ENCODE measurements around the gene PCBP3. TPM values are rescaled to one million over a fixed set of nuclear protein-coding genes. Genes with fewer than 3 reads are reported as not detected.

The PCBP3 gene
- total RNA-seq, 1 experiment from 2014 or later, result 1.4 TPM

GRCh38 chr21:45900034-45900868, 256.7 kb downstream of the PCBP3 start:
- Mint-ChIP-seq H3K4me1 (ENCODE audit: low read depth, unreplicated experiment) (no peaks in the 10 kb centered on the region), H3K4me3 (ENCODE audit: low read depth, unreplicated experiment) (no peak overlapping the region), H3K27ac (ENCODE audit: unreplicated experiment) (no peak overlapping the region), H3K9me3 (ENCODE audit: low read depth, unreplicated experiment) (no peaks in the 10 kb centered on the region), H3K36me3 (ENCODE audit: insufficient read depth, unreplicated experiment) (no peaks in the 10 kb centered on the region), H3K27me3 (ENCODE audit: unreplicated experiment) (peaks cover 61% of the 10 kb centered on the region)
- DNase-seq, result no peak
- CTCF ChIA-PET, result no interaction called here
- intact Hi-C loops (cut with micrococcal nuclease; ENCODE audit: unreplicated experiment), result no loop called here
- TF ChIP-seq, protein P1, sequence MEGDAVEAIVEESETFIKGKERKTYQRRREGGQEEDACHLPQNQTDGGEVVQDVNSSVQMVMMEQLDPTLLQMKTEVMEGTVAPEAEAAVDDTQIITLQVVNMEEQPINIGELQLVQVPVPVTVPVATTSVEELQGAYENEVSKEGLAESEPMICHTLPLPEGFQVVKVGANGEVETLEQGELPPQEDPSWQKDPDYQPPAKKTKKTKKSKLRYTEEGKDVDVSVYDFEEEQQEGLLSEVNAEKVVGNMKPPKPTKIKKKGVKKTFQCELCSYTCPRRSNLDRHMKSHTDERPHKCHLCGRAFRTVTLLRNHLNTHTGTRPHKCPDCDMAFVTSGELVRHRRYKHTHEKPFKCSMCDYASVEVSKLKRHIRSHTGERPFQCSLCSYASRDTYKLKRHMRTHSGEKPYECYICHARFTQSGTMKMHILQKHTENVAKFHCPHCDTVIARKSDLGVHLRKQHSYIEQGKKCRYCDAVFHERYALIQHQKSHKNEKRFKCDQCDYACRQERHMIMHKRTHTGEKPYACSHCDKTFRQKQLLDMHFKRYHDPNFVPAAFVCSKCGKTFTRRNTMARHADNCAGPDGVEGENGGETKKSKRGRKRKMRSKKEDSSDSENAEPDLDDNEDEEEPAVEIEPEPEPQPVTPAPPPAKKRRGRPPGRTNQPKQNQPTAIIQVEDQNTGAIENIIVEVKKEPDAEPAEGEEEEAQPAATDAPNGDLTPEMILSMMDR (IDR thresholded peaks at IDR 0.05; ENCODE audit: unreplicated experiment), result no peak
- BruUV-seq (replicated peaks), result no TSS peak

DNA sequence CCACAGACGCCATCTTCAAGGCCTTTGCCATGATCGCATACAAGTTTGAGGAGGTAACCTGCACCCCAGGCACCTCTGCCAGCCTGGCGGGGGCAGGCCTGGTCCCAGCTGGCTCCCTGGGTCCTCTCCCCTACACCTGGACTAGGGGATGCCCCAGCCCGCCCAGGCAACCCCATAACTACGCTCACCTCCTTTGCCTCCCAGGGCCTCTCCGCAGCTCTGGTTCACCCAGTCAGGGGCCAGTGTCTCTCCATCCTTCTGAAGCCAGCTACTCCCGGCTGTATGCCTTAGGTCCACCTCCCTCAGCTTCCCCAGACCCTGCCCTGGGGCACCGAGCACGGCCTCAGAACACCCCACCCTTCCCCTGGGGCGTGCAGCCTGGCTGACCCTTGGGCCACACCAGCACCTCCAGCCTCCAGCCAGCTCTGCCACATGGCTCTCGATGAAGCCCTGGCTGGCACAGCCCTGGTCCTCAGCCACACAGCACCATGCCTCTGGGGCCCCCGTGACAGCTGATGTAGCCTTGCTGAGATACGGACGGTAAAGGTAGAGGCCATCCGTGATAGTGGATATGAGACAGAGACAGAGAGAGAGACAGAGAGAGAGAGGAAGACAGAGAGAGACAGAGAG, 257.7 kb downstream of the PCBP3 start:
- TF ChIP-seq, protein P1 (IDR thresholded peaks at IDR 0.05; ENCODE audit: unreplicated experiment), result no peak
- H3K27me3 Mint-ChIP-seq (ENCODE audit: unreplicated experiment), result peaks cover 68% of the 10 kb centered on the region
- no peak overlapping the region for H3K27ac Mint-ChIP-seq (ENCODE audit: unreplicated experiment)
- H3K4me1 Mint-ChIP-seq (ENCODE audit: low read depth, unreplicated experiment), result no peaks in the 10 kb centered on the region
- no TSS peak for BruUV-seq (replicated peaks)
- CTCF ChIA-PET, result no interaction called here
- no peak overlapping the region for H3K4me3 Mint-ChIP-seq (ENCODE audit: low read depth, unreplicated experiment)
- no peak for DNase-seq
- H3K9me3 Mint-ChIP-seq (ENCODE audit: low read depth, unreplicated experiment), result no peaks in the 10 kb centered on the region
- intact Hi-C loops (cut with micrococcal nuclease; ENCODE audit: unreplicated experiment), result no loop called here
- H3K36me3 Mint-ChIP-seq (ENCODE audit: insufficient read depth, unreplicated experiment), result no peaks in the 10 kb centered on the region

DNA sequence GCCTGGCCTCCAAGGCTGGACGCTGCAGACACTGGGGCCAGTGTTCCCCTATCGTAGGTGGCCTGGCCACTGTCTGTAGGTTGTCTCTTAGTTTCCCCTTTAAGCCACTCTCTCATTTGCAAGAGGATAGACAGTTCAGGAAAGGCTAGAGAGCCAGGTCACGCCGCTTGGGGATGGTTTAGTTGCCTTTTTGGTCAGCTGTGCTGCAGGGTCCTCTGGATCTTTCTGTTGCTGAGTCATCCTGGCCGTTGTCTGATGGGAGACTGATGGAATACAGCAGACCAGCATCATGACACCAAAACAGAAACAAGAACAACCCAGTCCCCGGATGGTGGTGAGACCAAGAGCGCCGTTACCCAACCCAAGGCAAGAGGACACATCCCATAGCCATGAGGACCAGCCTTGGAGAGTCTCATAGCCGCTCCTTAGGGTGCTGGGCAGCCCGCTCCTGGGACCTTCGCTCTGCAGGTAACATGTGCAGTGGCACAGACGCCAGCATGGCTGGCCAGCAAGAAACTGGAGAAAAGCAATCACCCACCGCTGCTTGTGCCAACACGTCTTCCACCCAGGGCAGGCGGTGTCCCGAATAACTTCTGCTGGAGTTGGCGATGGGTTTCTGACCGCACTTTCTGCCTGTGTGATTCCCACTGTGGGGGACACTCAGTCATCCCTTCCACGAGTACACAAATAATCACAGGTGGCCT, 258.9 kb downstream of the PCBP3 start:
- no peak for DNase-seq
- BruUV-seq (replicated peaks), result no TSS peak
- Mint-ChIP-seq H3K27me3 (ENCODE audit: unreplicated experiment) (peaks cover 79% of the 10 kb centered on the region), H3K9me3 (ENCODE audit: low read depth, unreplicated experiment) (no peaks in the 10 kb centered on the region), H3K4me3 (ENCODE audit: low read depth, unreplicated experiment) (no peak overlapping the region), H3K4me1 (ENCODE audit: low read depth, unreplicated experiment) (no peaks in the 10 kb centered on the region), H3K36me3 (ENCODE audit: insufficient read depth, unreplicated experiment) (no peaks in the 10 kb centered on the region), H3K27ac (ENCODE audit: unreplicated experiment) (no peak overlapping the region)
- intact Hi-C loops (cut with micrococcal nuclease; ENCODE audit: unreplicated experiment), result no loop called here
- TF ChIP-seq, protein P1 (IDR thresholded peaks at IDR 0.05; ENCODE audit: unreplicated experiment), result no peak
- CTCF ChIA-PET, result no interaction called here

DNA sequence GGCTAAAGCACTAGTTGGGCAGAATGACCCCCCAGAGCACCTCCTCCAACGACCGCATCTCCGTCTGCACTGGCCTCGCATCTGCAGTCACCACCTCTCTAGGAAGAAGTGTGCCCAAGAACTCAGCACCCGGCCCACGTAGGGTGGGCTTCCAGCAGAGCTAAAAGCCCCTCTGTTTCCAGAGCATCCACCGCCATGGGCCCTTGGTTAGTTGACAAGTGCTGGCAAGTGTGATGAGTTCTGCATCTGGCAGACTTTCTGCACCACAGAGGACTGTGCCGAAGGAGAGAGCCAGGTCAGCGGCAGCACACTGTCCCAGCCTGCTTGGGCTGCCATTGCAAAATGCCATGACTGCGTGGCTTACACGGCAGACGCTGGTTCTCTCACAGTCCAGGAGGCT, 261.7 kb downstream of the PCBP3 start:
- TF ChIP-seq, protein P1 (IDR thresholded peaks at IDR 0.05; ENCODE audit: unreplicated experiment), result no peak
- Mint-ChIP-seq H3K9me3 (ENCODE audit: low read depth, unreplicated experiment) (no peaks in the 10 kb centered on the region), H3K27ac (ENCODE audit: unreplicated experiment) (no peak overlapping the region), H3K4me1 (ENCODE audit: low read depth, unreplicated experiment) (no peaks in the 10 kb centered on the region), H3K4me3 (ENCODE audit: low read depth, unreplicated experiment) (no peak overlapping the region), H3K36me3 (ENCODE audit: insufficient read depth, unreplicated experiment) (no peaks in the 10 kb centered on the region), H3K27me3 (ENCODE audit: unreplicated experiment) (peaks cover 80% of the 10 kb centered on the region)
- CTCF ChIA-PET, result interaction anchor here (0.6 kb wide), 1 partner anchor 238 kb away, joined by 9 read pairs; no protein-coding TSS in a partner anchor
- intact Hi-C loops (cut with micrococcal nuclease; ENCODE audit: unreplicated experiment), result no loop called here
- no peak for DNase-seq
- no TSS peak for BruUV-seq (replicated peaks)
